ENCODE data around the gene STK25. TPM values are rescaled to one million over a fixed set of nuclear protein-coding genes. Genes with fewer than 3 reads are reported as not detected.
A peak's percentile ranks its signal among the peaks of the same experiment; 100 is the strongest.

Gene STK25
- total RNA-seq, 2 donors from 2014 or later = 87.8 to 144 TPM

DNA sequence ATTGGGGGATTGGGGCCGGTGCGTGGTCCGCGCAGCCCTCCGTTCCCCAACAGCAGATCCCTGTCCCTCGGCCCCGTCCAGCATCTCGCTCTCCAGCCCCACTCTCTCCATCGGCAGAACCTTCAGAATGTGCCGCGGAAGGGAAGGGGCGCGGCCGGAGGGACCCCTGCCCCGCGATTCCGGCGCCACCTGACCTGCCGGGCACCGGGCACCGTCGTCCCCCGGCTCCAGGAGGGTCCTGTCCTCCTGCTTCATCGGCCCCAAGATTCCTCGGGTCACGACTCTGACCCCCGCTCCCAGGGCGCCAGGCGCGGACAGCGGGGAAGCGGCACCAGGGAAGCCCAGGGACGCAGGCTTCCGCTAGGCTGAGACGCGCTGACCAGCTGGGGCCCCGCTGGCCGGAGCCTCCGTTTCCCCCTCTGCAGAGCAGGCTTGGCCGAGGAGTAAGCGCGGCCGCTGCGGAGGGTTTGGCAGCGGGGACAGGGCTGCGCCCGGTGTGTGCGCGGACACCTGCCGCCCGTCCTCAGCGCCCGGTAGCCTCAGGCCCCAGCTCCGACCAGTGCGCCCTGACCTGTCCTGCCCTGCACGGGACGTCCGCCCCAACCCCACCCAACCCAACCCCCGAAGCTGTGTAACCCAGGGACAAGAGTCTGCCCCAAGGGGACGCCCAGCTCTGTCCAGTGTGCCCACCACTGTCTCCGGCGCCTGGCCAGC lies 33.3 kb upstream of the STK25 start:
- Histone ChIP-seq H3K36me3 (no peaks in the 10 kb centered on the region), H3K4me1 (no peaks in the 10 kb centered on the region), H3K9me3 (no peaks in the 10 kb centered on the region), H3K4me3 (no peak overlapping the region), H3K9ac (ENCODE audit: low read depth in 2 of 2, low read length in 2 of 2) (no peak overlapping the region), H3K27me3 (peaks cover 23% of the 10 kb centered on the region), H3K27ac (no peak overlapping the region)
- TF ChIP-seq, protein P1, sequence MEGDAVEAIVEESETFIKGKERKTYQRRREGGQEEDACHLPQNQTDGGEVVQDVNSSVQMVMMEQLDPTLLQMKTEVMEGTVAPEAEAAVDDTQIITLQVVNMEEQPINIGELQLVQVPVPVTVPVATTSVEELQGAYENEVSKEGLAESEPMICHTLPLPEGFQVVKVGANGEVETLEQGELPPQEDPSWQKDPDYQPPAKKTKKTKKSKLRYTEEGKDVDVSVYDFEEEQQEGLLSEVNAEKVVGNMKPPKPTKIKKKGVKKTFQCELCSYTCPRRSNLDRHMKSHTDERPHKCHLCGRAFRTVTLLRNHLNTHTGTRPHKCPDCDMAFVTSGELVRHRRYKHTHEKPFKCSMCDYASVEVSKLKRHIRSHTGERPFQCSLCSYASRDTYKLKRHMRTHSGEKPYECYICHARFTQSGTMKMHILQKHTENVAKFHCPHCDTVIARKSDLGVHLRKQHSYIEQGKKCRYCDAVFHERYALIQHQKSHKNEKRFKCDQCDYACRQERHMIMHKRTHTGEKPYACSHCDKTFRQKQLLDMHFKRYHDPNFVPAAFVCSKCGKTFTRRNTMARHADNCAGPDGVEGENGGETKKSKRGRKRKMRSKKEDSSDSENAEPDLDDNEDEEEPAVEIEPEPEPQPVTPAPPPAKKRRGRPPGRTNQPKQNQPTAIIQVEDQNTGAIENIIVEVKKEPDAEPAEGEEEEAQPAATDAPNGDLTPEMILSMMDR (IDR thresholded peaks at IDR 0.05) = no peak
- intact Hi-C loops (cut with DNase I) = no loop called here
- no peak for DNase-seq

DNA sequence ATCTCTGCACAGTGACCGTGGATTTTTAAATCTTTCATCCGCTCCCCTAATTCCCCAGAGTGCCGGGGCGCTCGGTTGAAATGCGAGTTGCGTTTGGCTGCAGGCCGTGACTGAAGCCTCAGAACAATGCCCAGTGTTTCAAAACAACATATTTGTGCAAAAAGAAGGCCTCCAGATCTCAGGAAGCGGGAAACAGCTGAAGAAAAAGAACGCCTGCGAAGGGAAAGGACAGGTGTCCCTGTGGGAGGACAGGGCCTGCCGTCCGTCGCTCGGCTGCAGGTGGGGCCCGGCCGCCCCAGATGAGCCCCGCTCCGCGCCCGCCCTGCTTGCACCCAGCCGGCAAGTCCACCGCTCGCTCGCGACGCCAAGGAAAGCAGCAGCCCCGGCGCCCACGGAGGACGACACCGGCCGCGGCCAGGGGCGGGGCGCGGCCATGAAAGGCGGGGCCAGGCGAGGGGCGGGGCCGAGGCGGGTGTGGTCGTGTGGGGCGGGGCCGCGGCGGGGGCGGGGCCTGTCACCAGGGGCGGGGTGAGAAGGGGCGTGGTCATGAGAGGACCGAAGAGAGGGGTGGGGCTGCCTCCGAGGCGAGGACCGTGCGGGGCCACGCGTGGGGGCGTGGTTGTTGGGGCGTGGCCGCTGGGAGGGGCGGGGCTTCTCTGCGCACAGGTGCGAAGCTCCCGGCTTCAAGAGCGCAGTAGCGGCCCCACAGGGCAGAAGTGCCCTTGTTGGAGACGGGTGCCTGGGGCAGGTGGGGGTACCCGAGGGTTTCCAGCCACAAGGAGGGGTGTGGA lies 32.6 kb upstream of the STK25 start:
- H3K36me3 ChIP-seq = no peaks in the 10 kb centered on the region
- TF ChIP-seq, protein P1 (IDR thresholded peaks at IDR 0.05) = no peak
- intact Hi-C loops (cut with DNase I) = no loop called here
- H3K4me3 ChIP-seq = peak overlapping the region; percentile 38
- peaks cover 23% of the 10 kb centered on the region for H3K27me3 ChIP-seq
- H3K9me3 ChIP-seq = no peaks in the 10 kb centered on the region
- H3K9ac ChIP-seq (ENCODE audit: low read depth in 2 of 2, low read length in 2 of 2) = no peak overlapping the region
- no peaks in the 10 kb centered on the region for H3K4me1 ChIP-seq
- no peak overlapping the region for H3K27ac ChIP-seq
- peak; percentile 80 for DNase-seq

DNA sequence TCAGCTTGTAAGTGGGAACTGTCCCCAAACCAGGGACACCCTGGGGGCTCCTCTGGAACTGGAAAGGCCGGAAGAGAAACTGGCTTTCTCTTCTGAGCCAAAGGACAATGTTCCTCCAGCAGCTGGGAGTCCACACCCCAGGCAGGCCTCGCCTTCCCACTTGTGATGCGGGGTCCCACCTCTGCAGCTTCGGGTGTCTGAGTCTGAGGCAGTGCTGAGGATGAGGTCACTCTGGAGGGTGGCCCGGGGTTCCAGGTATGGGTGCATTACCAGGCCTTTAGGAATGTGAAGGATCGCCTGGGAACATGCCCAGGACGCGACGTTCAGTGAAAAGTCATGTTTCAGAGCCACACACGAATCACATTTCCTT lies 32.0 kb upstream of the STK25 start:
- intact Hi-C loops (cut with DNase I) = no loop called here
- H3K27me3 ChIP-seq = peaks cover 23% of the 10 kb centered on the region
- no peaks in the 10 kb centered on the region for H3K9me3 ChIP-seq
- no peak overlapping the region for H3K9ac ChIP-seq (ENCODE audit: low read depth in 2 of 2, low read length in 2 of 2)
- DNase-seq = no peak
- H3K4me3 ChIP-seq = peak overlapping the region; percentile 38
- H3K27ac ChIP-seq = no peak overlapping the region
- H3K4me1 ChIP-seq = no peaks in the 10 kb centered on the region
- TF ChIP-seq, protein P1 (IDR thresholded peaks at IDR 0.05) = no peak
- no peaks in the 10 kb centered on the region for H3K36me3 ChIP-seq

DNA sequence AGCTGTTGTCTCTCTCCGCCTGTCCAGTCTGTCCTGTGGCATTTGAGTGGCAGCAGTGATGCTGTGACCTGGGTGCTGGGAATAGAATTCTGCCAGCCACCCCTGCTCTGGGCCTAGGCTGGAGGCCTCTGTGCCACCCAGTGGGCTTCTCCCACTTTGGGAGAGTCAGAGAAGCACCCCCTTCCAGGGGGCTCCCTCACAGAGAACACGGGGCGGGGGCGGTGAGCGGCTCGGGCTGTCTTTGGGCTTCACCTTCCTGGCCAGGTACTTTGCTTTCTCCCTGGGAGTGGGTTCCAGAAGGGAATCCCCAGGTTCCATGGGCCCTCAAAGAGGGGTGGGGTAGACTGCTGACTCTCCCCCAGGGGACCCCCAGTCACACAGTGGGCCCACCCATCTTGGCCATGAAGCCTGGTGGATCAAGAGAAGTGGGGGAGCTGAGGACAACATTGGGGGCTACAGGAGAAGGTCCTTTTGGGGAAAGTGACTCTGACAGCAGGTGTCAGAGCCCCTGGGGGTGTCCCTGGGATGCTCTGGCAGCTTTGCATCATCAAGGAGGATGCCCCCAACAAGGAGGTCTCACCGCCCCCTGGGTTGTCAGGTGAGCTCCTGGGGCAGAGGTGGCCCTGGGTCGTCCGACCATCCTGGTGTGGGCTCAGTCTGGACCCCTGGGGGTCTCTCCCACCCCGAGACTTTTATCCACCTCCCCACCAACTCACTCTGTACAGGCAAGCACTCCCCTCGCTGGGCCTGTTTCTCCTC lies 31.4 kb upstream of the STK25 start:
- TF ChIP-seq, protein P1 (IDR thresholded peaks at IDR 0.05) = no peak
- no peak overlapping the region for H3K4me3 ChIP-seq
- H3K9ac ChIP-seq (ENCODE audit: low read depth in 2 of 2, low read length in 2 of 2) = no peak overlapping the region
- no peak overlapping the region for H3K27ac ChIP-seq
- H3K27me3 ChIP-seq = peaks cover 23% of the 10 kb centered on the region
- H3K9me3 ChIP-seq = no peaks in the 10 kb centered on the region
- no peak for DNase-seq
- no peaks in the 10 kb centered on the region for H3K4me1 ChIP-seq
- H3K36me3 ChIP-seq = no peaks in the 10 kb centered on the region
- intact Hi-C loops (cut with DNase I) = no loop called here

DNA sequence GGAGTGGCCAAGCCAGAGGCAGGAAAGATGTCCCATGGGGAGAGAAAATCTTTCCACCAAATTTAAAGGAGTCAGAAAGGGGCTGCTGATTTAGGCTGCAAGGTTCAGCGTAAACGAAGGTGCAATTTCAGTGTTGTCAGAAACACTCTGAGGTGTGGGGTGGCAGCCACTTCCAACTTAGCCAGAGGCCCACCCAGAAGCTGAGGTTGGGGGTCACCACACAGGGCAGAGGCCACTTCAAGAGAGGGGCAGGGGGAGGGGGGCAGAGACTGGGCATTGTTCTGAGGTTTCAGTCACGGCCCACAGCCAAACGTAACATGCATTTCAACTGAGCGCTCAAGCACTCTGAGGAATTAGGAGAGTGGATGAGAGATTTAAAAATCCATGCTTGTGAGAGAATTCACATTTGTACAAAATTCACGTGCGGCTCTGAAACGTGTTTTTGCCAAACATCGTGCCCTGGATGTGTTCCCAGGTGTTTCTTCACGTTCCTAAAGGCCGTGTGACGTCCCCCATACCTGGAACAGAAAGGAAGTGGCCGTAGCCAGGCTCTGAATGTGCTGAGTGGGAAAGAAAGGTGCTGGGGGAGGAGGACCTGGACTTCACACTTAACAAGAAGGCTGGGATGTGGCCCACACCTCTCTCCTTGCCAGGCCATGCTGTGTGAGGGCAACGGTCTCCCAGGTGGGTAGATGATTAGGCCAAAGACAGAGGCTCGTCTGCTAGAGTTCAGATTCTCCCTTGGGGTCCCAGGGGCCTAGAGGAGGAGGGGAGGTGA lies 30.6 kb upstream of the STK25 start:
- intact Hi-C loops (cut with DNase I) = no loop called here
- H3K9ac ChIP-seq (ENCODE audit: low read depth in 2 of 2, low read length in 2 of 2) = no peak overlapping the region
- no peak overlapping the region for H3K27ac ChIP-seq
- no peak for DNase-seq
- no peaks in the 10 kb centered on the region for H3K9me3 ChIP-seq
- TF ChIP-seq, protein P1 (IDR thresholded peaks at IDR 0.05) = no peak
- no peaks in the 10 kb centered on the region for H3K36me3 ChIP-seq
- H3K4me1 ChIP-seq = no peaks in the 10 kb centered on the region
- peaks cover 23% of the 10 kb centered on the region for H3K27me3 ChIP-seq
- no peak overlapping the region for H3K4me3 ChIP-seq

Data from colonic mucosa (tissue), 4 donors.